ENCODE data around the gene PTP4A2.
"Not testable (repeated sequence)": the region's sequence is repeated elsewhere in the genome, so short reads cannot be mapped to it uniquely, and the experiment has no call there.

The PTP4A2 gene

GRCh38 chr1:31923901-31924535 is 14.2 kb downstream of the PTP4A2 start:
- DNase-seq: no peak

- DNase-seq: no peak
Measured at GRCh38 chr1:31920956-31921355, 17.2 kb downstream of the PTP4A2 start.

GRCh38 chr1:31919591-31919990 is 18.6 kb downstream of the PTP4A2 start:
- DNase-seq: no peak

- DNase-seq: no peak
Measured at GRCh38 chr1:31915438-31915837, 22.7 kb downstream of the PTP4A2 start.

- DNase-seq: no peak
Measured at GRCh38 chr1:31913968-31914367, 24.2 kb downstream of the PTP4A2 start.

GRCh38 chr1:31912839-31913239 is 25.3 kb downstream of the PTP4A2 start:
- no peak for DNase-seq

- DNase-seq: no peak
Measured at GRCh38 chr1:31911994-31912780, 26.0 kb downstream of the PTP4A2 start.

GRCh38 chr1:31910933-31911332 is 27.2 kb downstream of the PTP4A2 start:
- DNase-seq: no peak

GRCh38 chr1:31909691-31910090 is 28.5 kb downstream of the PTP4A2 start:
- no peak for DNase-seq

- DNase-seq: no peak
Measured at GRCh38 chr1:31906557-31906956, 31.6 kb downstream of the PTP4A2 start.

- no peak for DNase-seq
Measured at GRCh38 chr1:31905681-31906080, 32.5 kb downstream of the PTP4A2 start.

GRCh38 chr1:31905093-31905509 is 33.1 kb downstream of the PTP4A2 start:
- no peak for DNase-seq

- no peak for DNase-seq
Measured at GRCh38 chr1:31904339-31905092, 33.7 kb downstream of the PTP4A2 start.

- no peak for DNase-seq
Measured at GRCh38 chr1:31902510-31902860, 35.7 kb downstream of the PTP4A2 start.

GRCh38 chr1:31901838-31902509 is 36.2 kb downstream of the PTP4A2 start:
- no peak for DNase-seq

GRCh38 chr1:31900790-31901189 is 37.4 kb downstream of the PTP4A2 start:
- no peak for DNase-seq

GRCh38 chr1:31897526-31898100 is 40.6 kb downstream of the PTP4A2 start:
- DNase-seq: no peak

GRCh38 chr1:31895474-31896198 is 42.5 kb downstream of the PTP4A2 start:
- not testable (repeated sequence) for DNase-seq

- no peak for DNase-seq
Measured at GRCh38 chr1:31891280-31891679, 46.9 kb downstream of the PTP4A2 start.

- DNase-seq: no peak
Measured at GRCh38 chr1:31888291-31888690, 49.9 kb downstream of the PTP4A2 start.

GRCh38 chr1:31886866-31887265 is 51.3 kb downstream of the PTP4A2 start:
- no peak for DNase-seq

GRCh38 chr1:31885851-31886250 is 52.3 kb downstream of the PTP4A2 start:
- no peak for DNase-seq
